Upper lobe of right lung (tissue), 1 donor: Measurements from ENCODE around the gene OLFM2. TPM values are rescaled to one million over a fixed set of nuclear protein-coding genes. Genes with fewer than 3 reads are reported as not detected.

ENCODE experiments used
- ATAC-seq: fragments of 200-7000 bp; cut with Tn5 transposase; one replicate; pipeline ENCODE4 v1.9.1; 2020; ENCODE audit warnings: mild to moderate bottlenecking, moderate library complexity
- DNase-seq: peaks from one replicate; pipeline ENCODE4 v3.0.0-alpha.2; 2020
- H3K27ac ChIP-seq: fragments of 200-600 bp; one replicate; pipeline ENCODE4 v1.8.0; 2022
- H3K27me3 ChIP-seq: fragments of 200-600 bp; one replicate; pipeline ENCODE4 v1.8.0; 2022; ENCODE audit warnings: mild to moderate bottlenecking
- H3K36me3 ChIP-seq: fragments of 200-600 bp; one replicate; pipeline ENCODE4 v1.8.0; 2022
- H3K4me1 ChIP-seq: fragments of 200-600 bp; one replicate; pipeline ENCODE4 v1.8.0; 2022
- H3K4me3 ChIP-seq: fragments of 200-600 bp; one replicate; pipeline ENCODE4 v1.8.0; 2022; ENCODE audit warnings: mild to moderate bottlenecking
- H3K9me3 ChIP-seq: fragments of 200-600 bp; one replicate; pipeline ENCODE4 v1.8.0; 2022
- intact Hi-C: fragments of 100-400 bp; cut with DNase I; formaldehyde crosslinking; loops from one replicate; pipeline ENCODE4 v1.11.0; 2022
- long read RNA-seq: library from polyadenylated mRNA; unstranded; transcript quantifications from one replicate; pipeline ENCODE4 v2.0.0, GENCODE V29; 2021
- total RNA-seq: library from RNA; stranded (reverse); fragmentation: NEBNext Ultra II Directional; extraction: Animal tissue kit (Norgen Biotek cat#: 25700); gene quantifications from one replicate; pipeline ENCODE4 v1.2.1, GENCODE V29; 2021
- TF ChIP-seq, protein P1 (sequence below): fragments of 200-600 bp; IDR thresholded peaks from one replicate; pipeline ENCODE4 v1.8.0; 2022; ENCODE audit warnings: antibody characterized with exemption
- donor health status: DM: no; HTN: yes; CAD: no; lungs with severe emphysema.

Gene OLFM2
- total RNA-seq, result 14.6 TPM
- long read RNA-seq, transcript OLFM2-201 (6 exons, 2,019 nt), result major isoform, 27 of 32 reads
- long read RNA-seq, partial matches to known transcripts, result 1 of 32 reads
- long read RNA-seq, other reads (novel, unspliced or antisense), result 3 of 32 reads

DNA sequence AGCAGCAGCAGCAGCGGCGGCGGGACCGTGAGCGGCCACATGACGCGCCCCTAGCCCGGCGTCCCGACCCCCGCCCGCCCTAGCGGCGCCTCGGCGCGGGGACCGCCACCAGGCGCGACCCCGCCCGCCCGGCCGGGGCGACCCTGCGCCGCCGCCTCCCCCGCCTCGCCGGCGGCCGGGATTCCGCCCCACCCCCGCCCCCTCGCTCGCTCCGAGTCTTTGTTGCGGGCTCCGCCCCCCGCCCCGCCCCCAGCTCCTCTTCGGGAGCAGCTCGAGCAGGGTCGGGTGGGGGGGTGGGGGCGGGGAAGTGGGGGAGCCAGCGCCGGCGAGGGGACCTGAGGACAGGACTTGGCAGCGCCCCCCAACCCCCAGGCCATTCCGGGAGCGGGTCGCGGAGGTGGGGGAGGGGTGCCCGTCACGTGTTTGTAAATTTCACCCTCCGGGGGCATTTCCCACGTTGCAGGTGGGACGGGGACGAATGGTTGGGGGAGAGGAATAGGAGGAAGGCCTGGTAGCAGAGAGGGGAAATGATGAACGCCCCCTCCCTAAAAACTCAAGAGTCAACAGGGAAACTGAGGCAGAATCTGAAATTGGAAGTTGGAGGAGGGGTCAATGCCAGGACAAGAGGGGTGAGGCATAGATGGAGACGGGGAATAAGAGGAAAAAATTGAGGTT, at the start of gene OLFM2:
Gene OLFM2, minus strand, starts transcription at position 190 of the 675 bp plus-strand sequence. Its CDS starts 149 bp downstream, at position 41.
- H3K27me3 ChIP-seq, result peaks cover 30% of the 10 kb centered on the region
- ATAC-seq, result no peak
- TF ChIP-seq, protein P1, sequence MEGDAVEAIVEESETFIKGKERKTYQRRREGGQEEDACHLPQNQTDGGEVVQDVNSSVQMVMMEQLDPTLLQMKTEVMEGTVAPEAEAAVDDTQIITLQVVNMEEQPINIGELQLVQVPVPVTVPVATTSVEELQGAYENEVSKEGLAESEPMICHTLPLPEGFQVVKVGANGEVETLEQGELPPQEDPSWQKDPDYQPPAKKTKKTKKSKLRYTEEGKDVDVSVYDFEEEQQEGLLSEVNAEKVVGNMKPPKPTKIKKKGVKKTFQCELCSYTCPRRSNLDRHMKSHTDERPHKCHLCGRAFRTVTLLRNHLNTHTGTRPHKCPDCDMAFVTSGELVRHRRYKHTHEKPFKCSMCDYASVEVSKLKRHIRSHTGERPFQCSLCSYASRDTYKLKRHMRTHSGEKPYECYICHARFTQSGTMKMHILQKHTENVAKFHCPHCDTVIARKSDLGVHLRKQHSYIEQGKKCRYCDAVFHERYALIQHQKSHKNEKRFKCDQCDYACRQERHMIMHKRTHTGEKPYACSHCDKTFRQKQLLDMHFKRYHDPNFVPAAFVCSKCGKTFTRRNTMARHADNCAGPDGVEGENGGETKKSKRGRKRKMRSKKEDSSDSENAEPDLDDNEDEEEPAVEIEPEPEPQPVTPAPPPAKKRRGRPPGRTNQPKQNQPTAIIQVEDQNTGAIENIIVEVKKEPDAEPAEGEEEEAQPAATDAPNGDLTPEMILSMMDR, result no peak

DNA sequence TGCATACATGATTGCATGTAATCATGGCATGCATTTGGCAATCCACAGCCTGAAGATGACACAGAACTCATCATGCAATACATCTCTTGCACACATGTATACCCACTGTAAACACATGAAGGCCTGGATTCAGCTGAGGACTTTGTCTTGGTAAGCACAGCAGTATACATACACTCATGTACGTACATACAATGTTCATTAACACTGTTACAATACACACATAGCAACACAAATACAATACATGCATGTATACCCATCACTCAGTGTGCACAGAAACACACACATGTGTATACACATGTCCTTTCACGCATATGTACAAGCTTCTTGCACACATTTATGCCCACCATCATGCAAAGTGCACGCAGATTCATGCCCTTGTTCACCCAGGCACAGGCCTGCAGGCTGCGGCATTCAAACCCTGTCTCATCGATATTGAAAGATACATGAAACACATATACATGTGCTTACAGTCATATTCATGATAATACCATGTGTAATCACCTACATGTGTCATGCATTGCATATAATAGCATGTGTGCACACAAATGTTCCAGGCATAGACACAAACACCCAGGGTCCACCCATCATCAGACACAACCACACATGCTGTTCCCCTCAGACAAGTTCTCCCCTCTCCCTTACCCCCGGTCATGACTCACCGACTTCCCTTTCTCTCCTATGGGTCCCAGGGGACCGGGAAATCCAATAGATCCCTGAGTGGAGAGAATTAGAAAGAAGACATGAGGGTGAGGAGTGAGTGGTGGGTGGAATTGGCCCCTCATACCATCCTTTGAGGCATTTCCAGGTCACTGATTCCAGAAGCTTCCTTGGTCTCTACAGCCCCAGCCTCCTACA, 45.3 kb upstream of the OLFM2 start:
- TF ChIP-seq, protein P1, result no peak
- DNase-seq (no peak), ATAC-seq (no peak)
- H3K27me3 ChIP-seq, result no peaks in the 10 kb centered on the region
- H3K27ac ChIP-seq, result no peak overlapping the region
- H3K9me3 ChIP-seq, result no peaks in the 10 kb centered on the region
- H3K36me3 ChIP-seq, result peaks cover 3% of the 10 kb centered on the region
- intact Hi-C loops, result no loop called here
- H3K4me3 ChIP-seq, result no peak overlapping the region
- no peaks in the 10 kb centered on the region for H3K4me1 ChIP-seq

More for the DNA sequence above, at the start of gene OLFM2:
- H3K4me3 ChIP-seq, result peak within 1 kb of the TSS; percentile 34
- no peak for DNase-seq
- peaks cover 11% of the 10 kb centered on the region for H3K4me1 ChIP-seq
- H3K9me3 ChIP-seq, result no peaks in the 10 kb centered on the region
- H3K36me3 ChIP-seq, result no peaks in the 10 kb centered on the region
- intact Hi-C loops, result no loop called here
- H3K27ac ChIP-seq, result no peak within 1 kb of the TSS

DNA sequence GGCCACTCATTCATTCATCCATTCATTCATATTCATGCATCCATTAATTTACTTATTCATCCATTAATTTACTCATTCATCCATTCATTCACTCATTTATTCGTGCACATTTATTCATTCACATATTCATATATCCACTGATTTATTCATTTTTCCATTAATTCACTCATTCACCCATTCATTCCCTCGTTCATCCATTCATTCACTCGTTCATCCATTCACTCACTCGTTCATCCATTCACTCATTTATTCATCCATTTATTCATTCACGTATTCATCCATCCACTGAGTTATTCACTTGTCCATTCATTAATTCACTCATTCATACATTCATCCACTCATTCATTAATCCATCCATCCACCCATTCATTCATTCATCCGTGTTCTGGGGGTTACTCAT, 35.8 kb upstream of the OLFM2 start:
- DNase-seq, result no peak
- no peak overlapping the region for H3K27ac ChIP-seq
- H3K4me1 ChIP-seq, result no peaks in the 10 kb centered on the region
- no peak overlapping the region for H3K4me3 ChIP-seq
- H3K36me3 ChIP-seq, result no peaks in the 10 kb centered on the region
- intact Hi-C loops, result no loop called here
- ATAC-seq, result no peak
- TF ChIP-seq, protein P1, result no peak
- no peaks in the 10 kb centered on the region for H3K9me3 ChIP-seq
- no peaks in the 10 kb centered on the region for H3K27me3 ChIP-seq

DNA sequence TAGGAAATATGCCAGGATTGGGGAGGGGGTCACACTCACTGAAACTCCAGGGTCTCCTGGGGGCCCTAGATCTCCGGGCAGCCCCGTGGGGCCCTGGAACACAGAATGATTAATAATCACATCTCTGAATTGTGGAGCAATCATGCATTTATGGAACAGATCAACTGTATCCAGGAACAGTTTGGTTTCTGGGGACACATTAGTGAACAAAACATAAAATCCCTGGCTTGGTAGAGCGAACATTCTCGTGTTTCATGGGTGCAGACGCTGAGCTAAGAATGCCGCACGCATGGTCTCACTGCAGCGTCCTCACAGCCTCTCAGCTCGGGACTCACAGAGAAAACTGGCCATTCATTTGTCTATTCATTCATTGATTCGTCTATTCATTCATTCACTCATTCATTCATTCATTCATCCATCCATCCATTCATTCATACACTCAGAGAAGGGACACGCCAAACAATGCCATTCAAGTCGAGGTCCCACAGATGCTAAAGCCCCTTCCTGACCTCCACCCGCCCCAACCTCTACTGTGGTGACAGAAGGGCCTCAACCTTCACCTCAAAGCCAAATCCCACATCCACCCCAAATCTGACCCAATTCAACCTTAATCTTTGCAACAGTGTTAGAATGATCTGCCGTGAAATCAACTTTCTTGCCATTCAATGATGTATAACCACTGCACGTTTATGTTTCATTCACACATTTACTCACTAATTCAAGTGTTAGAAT, 35.0 kb upstream of the OLFM2 start:
- Histone ChIP-seq H3K9me3 (no peaks in the 10 kb centered on the region), H3K27ac (no peak overlapping the region), H3K36me3 (no peaks in the 10 kb centered on the region), H3K4me1 (no peaks in the 10 kb centered on the region), H3K27me3 (no peaks in the 10 kb centered on the region), H3K4me3 (no peak overlapping the region)
- DNase-seq (no peak), ATAC-seq (no peak)
- TF ChIP-seq, protein P1, result no peak
- intact Hi-C loops, result no loop called here

DNA sequence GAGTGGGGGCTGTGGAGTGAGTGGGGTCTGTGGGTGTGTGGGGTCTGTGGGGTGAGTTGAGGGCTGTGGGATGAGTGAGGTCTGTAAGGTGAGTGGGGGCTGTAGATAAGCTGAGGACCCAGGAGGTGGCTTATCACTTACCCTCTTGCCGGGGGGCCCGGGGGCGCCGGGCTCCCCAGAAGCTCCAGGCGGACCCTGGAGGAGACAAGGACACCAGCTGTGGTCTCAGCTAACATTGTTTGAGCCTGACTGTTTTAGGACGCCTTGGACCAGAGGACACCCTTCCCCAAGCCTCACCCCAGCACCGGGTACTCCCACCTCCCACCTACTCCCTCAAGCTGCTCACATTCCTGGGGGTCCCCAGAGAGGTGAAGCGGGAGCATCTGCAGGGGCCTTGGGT, 34.2 kb upstream of the OLFM2 start:
- H3K27ac ChIP-seq, result no peak overlapping the region
- H3K27me3 ChIP-seq, result no peaks in the 10 kb centered on the region
- H3K36me3 ChIP-seq, result no peaks in the 10 kb centered on the region
- intact Hi-C loops, result no loop called here
- TF ChIP-seq, protein P1, result no peak
- ATAC-seq, result no peak
- no peaks in the 10 kb centered on the region for H3K9me3 ChIP-seq
- DNase-seq, result no peak
- no peak overlapping the region for H3K4me3 ChIP-seq
- H3K4me1 ChIP-seq, result no peaks in the 10 kb centered on the region
